Activated T-helper 9 cell treated with anti-CD3 and anti-CD28 coated beads, Interleukin-2, amount 50 U/mL, for 16 hours (primary cell): ENCODE results near the gene KRTAP2-2.
"Not testable (repeated sequence)": the region's sequence is repeated elsewhere in the genome, so short reads cannot be mapped to it uniquely, and the experiment has no call there.

Experiments used
- DNase-seq: peaks from one replicate; pipeline ENCODE4 v3.0.0-alpha.2; 2020; ENCODE audit warnings: low read depth

The KRTAP2-2 gene

DNA sequence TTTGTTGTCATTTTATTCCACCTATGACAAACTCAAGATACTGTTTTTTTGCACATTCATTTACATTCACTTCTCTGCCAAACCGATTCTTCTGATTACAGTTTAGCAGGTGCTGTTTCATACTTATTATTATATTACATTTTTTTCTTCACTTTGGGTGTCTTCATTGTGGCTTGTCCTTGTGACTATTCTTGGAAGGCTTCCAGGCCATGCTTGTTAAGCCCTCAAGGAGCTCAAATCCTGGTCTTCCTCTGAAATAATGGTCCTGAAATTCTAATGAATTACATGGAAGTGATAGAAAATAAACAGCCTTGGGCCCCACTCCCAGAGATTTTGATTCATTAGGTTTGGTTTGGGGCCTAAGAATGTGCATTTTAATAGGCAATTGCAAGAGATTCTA lies 9.3 kb upstream of the KRTAP2-2 start:
- no peak for DNase-seq

DNA sequence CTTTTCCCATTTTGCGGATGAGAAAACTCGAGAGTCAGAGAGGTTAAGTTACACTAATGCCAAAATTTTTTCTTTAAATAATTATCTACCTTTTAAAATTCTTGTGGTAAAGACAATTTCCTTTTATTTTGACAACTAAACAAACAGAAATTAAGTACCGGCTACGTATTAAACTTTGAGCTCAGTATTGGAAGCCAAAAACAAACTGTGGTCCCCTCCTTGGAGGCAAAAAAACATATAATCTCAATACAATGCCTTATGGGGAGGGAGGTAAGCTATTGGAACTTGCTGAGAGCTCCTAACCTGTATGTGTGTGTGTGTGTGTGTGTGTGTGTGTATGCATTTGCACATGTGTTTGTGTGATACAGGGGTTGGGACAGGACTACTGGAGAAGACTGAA lies 8.4 kb upstream of the KRTAP2-2 start:
- no peak for DNase-seq

DNA sequence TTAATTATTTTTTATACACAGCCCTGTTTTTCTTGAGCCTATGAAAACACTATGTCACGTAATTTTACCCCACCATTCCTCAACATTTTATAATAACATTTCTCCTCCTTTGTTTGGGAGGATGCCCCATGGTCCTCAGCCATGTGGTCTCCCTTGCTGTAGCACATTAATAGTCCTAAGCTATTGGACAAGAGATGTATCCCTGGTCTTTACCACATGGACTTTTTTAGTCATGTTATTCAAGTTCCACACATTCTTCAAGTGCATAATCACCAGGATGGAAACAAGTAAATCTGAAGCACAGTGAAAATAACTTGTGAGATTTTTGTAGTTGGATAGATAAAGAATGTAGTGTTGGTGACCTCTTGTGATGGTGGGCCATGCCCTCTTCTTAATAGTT lies 6.9 kb upstream of the KRTAP2-2 start:
- no peak for DNase-seq

DNA sequence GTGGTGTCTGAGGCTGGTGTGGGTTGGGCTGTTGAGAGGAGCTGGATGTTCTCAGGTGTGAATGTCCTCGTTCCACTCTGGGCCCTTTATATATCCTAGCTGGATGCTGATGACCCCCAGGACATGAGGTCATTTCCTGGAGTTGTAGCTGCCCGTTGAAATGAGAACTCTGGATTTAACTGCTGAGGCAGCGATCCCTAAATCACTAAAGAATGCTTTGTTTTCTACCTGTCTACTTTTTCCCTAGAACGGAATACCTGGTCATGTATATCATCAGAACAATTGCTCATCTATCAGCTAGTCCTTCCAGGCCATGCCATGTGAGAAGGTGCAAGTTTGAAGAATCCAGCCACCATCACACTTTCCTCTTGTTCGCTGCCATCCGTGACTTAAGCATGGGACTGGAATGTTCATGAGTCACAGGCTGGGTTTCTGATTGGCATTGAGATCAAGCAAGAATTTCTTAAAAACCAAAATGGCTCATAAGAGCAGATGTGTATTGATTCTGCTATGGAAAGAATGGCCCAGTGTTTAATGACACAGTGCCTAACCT lies 5.1 kb upstream of the KRTAP2-2 start, which contains the start of gene KRTAP2-3:
Gene KRTAP2-3, minus strand, starts transcription at position 63 of the 553 bp plus-strand sequence. CDS start 64 bp downstream, outside the sequence.
- no peak for DNase-seq

DNA sequence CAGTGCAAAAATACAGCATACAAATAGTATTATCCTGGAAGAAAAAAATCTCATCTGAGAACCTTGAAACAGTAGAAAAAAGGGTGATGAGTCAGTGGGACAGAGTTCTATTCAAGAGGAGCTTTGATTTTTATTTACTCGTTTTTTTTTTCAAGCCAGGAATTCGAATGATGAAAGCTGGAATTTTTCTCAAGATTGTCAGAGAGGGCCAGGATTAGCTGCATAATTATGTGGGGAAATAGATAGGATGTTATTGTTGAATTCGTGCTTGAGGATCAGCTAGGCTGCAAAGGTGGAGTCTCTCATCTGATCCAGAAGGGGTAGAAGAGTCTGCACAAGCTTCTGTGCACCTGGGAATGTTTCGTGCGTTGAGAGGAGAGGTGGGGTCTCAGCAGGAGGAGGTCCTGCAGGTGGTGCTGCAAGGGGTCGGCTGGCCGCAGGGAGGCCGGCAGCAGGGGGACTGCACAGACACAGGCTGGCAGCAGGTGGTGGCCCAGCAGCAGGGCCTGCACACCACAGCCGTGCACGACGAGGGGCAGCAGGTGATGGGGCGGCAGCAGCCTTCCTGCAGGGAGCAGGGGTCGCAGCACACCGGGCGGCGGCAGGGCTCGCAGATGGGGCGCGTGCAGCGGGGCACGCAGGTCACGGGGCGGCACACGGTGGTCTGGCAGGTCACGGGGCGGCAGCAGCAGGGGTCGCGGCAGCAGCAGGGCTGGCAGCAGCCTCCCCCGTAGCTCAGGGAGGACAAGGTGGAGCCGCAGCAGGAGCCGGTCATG lies 4.4 kb upstream of the KRTAP2-2 start:
- not testable (repeated sequence) for DNase-seq

DNA sequence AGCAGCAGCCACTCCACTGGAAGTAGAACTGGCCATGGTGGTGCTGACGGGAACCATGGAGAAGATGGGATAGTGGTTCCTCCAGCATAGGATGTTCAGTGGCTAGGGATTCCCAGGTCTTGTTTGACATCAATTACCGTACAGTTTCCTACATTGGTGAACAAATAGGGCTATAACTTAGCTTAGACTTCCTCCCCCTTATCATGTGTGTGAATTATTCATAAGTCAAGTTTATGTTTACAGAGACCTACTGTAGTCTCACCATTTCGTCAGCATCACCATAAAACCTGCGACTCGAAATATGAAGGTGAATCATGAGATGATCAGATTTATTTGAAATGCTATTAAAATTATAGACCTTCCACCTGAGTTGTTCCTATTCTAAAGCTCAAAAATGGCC lies 3.7 kb upstream of the KRTAP2-2 start:
- DNase-seq: no peak

DNA sequence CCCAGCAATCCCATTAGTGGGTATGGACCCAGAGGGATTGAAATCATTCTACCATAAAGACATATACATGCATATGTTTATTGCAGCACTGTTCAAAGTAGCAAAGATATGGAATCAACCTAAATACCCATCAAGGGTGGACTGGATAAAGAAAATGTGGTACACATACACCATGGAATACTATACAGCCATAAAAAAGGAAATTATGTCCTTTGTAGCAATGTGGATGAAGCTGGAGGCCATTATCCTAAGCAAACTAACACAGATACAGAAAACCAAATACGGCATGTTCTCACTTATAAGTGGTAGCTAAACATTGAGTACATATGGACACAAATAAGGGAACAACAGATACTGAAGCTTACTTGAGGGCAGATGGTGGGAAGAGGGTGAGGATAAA lies 2.5 kb upstream of the KRTAP2-2 start:
- DNase-seq: no peak

DNA sequence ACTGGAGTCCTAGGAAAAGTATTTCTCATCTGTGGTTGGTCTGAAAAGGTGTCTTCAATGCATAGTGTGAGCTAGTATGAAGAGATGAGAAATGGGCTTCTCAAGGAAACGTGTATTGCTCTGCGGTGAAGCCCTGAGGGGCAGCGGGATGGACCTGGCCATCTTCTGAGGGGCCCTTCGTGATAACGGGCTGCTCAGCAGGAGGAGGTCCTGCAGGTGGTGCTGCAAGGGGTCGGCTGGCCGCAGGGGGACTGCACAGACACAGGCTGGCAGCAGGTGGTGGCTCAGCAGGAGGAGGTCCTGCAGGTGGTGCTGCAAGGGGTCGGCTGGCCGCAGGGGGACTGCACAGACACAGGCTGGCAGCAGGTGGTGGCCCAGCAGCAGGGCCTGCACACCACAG lies 474 bp downstream of the KRTAP2-2 start:
- not testable (repeated sequence) for DNase-seq

DNA sequence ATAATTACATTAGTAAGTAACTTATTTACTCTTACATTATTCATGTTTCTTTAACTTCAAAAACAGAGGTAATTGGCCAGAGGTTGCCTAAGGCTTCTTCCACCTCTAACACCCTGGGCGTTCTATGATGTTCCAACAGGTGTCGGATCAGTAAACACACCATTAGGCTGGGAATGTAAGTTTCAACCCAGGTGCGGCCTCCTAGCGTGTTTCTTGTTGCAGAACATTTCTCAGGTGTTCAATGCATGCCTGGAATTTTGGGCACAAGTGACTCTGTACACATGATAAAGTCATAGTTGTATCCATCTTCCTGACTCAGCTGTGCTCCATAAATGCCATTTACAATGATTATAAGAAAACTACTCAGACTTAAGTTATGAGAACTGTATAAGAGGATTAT lies 1.0 kb downstream of the KRTAP2-2 start:
- no peak for DNase-seq

DNA sequence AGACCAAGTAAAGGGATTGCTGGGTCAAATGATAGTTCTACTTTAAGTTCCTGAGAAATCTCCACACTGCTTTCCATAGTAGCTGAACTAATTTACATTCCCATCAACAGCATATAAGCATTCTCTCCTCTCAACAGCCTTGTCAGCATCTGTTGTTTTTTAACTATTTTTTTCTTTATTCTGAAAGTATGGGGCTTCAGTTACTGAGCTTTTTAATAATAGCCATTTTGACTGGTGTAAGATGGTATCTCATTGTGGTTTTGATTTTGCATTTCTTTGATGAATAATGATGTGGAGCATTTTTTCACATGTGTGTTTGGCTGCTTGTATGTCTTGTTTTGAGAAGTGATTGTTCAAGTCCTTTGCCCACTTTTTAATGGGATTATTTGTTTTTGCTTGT lies 2.5 kb downstream of the KRTAP2-2 start:
- no peak for DNase-seq

DNA sequence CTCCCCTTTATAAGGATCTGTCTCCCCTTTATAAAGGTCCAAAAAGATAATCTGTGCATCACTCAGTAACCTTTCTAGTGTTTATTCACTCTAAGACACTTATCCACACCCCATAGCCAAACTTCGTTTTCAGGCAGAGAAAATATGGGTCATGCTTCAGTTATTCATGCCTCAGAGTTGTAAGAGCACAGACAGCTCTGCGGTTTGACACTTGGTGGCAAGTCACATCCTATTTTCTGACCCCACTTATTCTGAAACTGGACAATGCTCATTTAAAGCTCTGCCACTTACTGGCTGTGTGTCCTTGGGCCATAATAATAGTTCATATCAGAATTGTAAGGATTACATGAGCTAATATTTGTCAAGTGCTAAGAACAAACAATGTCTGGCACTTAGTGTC lies 5.9 kb downstream of the KRTAP2-2 start:
- no peak for DNase-seq

DNA sequence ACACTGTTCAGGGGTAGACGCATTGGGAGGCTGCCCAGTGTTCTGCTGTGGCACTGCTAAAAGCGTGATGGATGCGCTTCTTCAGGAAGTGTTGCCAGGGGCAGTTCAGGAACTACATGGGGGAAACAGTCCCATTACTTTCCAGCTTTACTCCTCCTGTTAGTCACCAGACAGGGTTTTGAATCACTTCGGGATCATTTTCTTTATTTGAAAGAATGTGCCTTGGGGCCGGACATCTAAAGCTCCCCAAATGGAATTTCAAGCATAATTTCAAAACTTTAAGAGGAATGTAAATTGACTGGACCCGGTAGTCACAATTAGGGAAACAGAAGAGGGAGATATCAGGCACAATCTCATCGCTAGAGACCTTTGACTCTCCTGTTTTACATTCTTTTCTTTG lies 6.6 kb downstream of the KRTAP2-2 start:
- DNase-seq: no peak

DNA sequence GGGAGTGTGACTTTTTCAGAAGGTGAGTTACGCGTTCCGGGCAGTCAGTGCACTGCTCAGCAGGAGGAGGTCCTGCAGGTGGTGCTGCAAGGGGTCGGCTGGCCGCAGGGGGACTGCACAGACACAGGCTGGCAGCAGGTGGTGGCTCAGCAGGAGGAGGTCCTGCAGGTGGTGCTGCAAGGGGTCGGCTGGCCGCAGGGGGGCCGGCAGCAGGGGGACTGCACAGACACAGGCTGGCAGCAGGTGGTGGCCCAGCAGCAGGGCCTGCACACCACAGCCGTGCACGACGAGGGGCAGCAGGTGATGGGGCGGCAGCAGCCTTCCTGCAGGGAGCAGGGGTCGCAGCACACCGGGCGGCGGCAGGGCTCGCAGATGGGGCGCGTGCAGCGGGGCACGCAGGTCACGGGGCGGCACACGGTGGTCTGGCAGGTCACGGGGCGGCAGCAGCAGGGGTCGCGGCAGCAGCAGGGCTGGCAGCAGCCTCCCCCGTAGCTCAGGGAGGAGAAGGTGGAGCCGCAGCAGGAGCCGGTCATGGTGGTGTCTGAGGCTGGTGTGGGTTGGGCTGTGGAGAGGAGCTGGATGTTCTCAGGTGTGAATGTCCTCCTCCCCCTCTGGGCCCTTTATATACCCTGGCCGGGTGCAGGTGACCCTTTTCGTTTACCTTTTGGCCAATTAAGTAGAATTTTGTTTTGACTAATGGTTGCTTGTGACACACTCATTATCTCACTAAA lies 8.1 kb downstream of the KRTAP2-2 start, which contains the start of gene KRTAP2-1:
Gene KRTAP2-1, minus strand, starts transcription at position 582 of the 731 bp plus-strand sequence. Its CDS starts 49 bp downstream, at position 533.
- not testable (repeated sequence) for DNase-seq

DNA sequence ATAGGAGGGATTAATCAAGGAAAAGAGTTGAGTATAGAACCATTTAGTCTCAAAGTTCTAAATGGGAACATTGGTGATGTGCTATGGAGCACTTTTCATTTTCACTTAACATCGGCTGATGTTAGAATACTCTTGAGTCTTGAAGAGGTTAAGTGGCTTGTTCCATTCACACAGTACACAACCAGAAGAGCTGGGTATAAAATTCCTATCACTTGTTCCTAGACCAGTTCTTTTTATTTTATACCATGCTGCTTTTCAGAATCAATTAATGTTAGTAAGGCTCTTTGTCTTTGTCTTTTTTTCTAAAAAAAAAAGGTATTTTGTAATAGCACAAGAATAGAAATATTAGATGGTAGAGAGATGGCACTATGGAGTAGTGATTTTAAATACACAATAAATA lies 12.1 kb downstream of the KRTAP2-2 start:
- no peak for DNase-seq

DNA sequence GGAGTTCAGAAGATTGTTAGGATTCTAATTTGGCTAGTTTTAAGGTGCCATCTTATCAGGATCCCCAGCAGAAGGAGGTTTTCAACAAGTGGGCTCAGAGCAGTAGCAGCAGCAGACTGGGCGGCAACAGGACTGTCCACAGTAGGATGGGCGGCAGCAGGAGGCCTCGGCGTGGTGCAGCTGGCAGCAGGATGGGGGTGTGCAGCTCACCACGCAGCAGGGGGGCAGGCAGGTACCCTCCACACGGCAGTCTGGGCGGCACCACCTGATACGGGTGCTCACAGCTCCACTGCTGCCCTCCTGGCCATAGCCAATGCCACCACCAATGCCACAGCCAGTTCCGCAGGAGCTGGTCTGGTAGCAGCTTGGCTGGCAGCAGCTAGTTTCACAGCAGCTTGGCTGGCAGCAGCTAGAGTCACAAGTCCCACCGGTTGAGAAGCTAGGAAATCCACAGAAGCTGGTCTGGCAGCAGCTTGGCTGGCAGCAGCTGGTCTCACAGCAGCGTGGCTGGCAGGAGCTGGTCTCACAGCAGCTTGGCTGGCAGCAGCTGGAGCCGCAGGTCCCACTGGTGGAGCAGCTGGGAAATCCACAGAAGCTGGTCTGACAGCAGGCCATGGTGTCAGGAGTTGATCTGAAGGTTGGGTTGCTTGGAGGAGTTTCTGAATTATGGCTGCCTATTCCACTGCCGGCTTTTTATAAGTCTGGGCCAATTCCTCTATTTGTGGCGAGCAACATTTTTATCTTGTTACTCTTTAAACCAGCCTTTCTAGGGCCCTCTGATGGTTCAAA lies 14.1 kb downstream of the KRTAP2-2 start, which contains the start of gene KRTAP1-1:
Gene KRTAP1-1, minus strand, starts transcription at position 668 of the 789 bp plus-strand sequence. Its CDS starts 53 bp downstream, at position 615.
- not testable (repeated sequence) for DNase-seq

DNA sequence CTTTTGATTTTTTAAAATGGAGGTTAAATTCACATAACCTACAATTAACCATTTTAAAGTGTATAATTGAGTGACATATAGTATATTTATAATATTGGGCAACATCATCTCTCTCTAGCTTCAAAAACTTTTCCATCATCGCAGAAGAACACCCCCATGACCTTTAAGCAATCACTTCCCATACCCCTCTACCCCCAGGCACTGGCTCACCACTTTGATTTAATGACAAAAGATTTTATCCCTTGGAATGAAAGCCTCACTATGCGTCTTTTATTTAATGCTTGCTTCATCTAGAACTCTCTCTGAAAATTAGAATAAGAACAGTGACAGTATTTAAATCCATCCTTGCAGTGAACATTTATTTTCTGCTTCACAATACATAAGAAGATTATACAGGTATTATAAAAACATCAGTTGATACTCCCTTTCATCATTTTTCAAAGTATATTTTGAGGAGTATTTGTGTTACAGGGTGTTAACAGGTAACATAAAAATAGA lies 17.1 kb downstream of the KRTAP2-2 start:
- DNase-seq: no peak

DNA sequence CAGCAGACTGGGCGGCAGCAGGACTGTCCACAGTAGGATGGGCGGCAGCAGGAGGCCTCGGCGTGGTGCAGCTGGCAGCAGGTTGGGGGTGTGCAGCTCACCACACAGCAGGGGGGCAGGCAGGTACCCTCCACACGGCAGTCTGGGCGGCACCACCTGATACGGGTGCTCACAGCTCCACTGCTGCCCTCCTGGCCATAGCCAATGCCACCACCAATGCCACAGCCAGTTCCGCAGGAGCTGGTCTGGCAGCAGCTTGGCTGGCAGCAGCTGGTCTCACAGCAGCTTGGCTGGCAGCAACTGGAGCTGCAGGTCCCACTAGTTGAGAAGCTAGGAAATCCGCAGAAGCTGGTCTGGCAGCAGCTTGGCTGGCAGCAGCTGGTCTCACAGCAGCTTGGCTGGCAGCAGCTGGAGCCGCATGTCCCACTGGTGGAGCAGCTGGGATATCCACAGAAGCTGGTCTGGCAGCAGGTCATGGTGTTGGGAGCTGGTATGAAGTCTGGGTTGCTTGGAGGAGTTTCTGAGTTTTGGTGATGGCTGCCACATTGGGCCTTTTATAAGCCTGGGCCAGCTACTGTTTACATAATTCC lies 20.6 kb downstream of the KRTAP2-2 start, which contains the start of gene KRTAP1-3:
Gene KRTAP1-3, minus strand, starts transcription at position 529 of the 590 bp plus-strand sequence. Its CDS starts 53 bp downstream, at position 476.
- DNase-seq: not testable (repeated sequence)

DNA sequence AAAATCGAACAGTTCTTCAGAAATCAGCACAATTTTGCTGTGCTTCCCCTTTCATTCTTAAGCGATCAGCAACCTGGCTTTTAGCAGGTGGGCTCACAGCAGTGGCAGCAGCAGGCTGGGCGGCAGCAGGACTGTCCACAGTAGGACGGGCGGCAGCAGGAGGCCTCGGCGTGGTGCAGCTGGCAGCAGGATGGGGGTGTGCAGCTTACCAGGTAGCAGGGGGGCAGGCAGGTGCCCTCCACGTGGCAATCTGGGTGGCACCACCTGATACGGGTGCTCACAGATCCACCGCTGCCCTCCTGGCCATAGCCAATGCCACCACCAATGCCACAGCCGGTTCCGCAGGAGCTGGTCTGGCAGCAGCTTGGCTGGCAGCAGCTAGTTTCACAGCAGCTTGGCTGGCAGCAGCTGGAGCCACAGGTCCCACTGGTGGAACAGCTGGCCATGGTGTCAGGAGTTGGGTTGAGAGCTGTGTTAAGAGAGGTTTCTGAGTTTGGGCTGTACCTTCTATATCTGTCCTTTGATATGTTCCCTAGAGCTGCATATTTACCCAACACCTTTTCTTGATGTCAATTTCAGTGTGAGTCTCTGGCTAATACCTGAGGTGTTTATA lies 25.3 kb downstream of the KRTAP2-2 start, which contains the start of gene KRTAP1-4:
Gene KRTAP1-4, minus strand, starts transcription at position 563 of the 613 bp plus-strand sequence. Its CDS starts 117 bp downstream, at position 446.
- DNase-seq: no peak

DNA sequence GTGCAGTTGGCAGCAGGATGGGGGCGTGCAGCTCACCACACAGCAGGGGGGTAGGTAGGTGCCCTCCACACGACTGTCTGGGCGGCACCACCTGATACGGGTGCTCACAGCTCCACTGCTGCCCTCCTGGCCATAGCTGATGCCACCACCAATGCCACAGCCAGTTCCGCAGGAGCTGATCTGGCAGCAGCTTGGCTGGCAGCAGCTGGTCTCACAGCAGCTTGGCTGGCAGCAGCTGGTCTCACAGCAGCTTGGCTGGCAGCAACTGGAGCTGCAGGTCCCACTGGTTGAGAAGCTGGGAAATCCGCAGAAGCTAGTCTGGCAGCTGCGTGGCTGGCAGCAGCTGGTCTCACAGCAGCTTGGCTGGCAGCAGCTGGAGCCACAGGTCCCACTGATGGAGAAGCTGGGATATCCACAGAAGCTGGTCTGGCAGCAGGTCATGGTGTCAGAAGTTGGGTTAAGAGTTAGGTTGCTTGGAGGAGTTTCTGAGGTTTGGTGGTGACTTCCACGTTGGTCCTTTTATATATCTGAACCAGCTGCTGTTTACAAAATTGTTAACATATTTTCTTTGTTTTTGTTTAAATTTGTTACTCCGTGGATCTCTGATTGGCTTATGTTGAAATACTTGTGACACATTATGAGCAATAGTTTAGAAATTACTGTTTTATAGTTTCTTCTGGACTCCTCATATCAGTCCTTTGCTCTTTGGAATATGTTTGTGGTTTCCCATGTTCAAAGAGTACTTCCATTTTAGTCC lies 28.1 kb downstream of the KRTAP2-2 start, which contains the start of gene KRTAP1-5:
Gene KRTAP1-5, minus strand, starts transcription at position 494 of the 757 bp plus-strand sequence. Its CDS starts 53 bp downstream, at position 441.
- DNase-seq: no peak

DNA sequence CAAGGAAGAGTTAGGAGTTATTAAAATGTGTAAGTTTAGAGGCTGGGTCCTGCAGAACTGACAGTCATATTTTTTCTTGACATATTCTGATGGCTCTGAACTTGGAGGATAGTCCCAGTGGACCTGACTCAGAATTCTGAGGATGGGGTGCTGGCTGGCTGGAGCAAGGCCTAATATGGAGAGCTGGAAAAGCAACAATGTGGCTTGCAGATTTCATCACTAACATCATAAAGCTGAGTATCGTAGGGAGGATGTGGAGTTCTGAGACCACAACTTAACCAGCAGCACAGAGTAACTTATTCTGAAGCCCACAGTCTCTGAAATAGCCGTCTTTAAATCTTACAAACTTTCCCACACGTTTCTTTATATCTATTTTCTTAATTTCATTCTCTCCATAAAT lies 30.3 kb downstream of the KRTAP2-2 start:
- DNase-seq: no peak
